Colonic mucosa (tissue), 4 donors: ENCODE measurements around the gene CCDC34. TPM values are rescaled to one million over a fixed set of nuclear protein-coding genes. Genes with fewer than 3 reads are reported as not detected.
A peak's percentile ranks its signal among the peaks of the same experiment; 100 is the strongest.

ENCODE experiments used
- DNase-seq: peaks from one replicate; pipeline ENCODE4 v3.0.0-alpha.2; 2020
- H3K27ac ChIP-seq: fragments of 200-600 bp; one replicate; pipeline ENCODE4 v1.8.0; 2021
- H3K27me3 ChIP-seq: fragments of 200-600 bp; one replicate; pipeline ENCODE4 v1.8.0; 2021
- H3K36me3 ChIP-seq: fragments of 200-600 bp; one replicate; pipeline ENCODE4 v1.8.0; 2021
- H3K4me1 ChIP-seq: fragments of 200-600 bp; one replicate; pipeline ENCODE4 v1.8.0; 2021; ENCODE audit warnings: mild to moderate bottlenecking
- H3K4me3 ChIP-seq: fragments of 200-600 bp; one replicate; pipeline ENCODE4 v1.8.0; 2021
- H3K9ac ChIP-seq, 2 donors: one replicate each; pipeline ENCODE4 v1.7.0; 2013; ENCODE audit warnings: control low read depth in 2 of 2, low read depth in 2 of 2, low read length in 2 of 2
- H3K9me3 ChIP-seq: fragments of 200-600 bp; one replicate; pipeline ENCODE4 v1.8.0; 2021
- CTCF ChIP-seq: fragments of 200-600 bp; IDR thresholded peaks from one replicate; pipeline ENCODE4 v1.8.0; 2022; ENCODE audit warnings: antibody characterized with exemption, mild to moderate bottlenecking
- intact Hi-C: fragments of 100-400 bp; cut with DNase I; formaldehyde crosslinking; loops from one replicate; pipeline ENCODE4 v1.14.1; 2022
- total RNA-seq, 2 donors: library from RNA; stranded (reverse); fragmentation: NEBNext Ultra II Directional in 1 of 2; extraction: Animal tissue kit (Norgen Biotek cat#: 25700) in 1 of 2; gene quantifications; one replicate each; pipeline ENCODE4 v1.2.1, GENCODE V29; 2021
- donor health status: healthy.
- donor health status: DM: no; HTN: no; CAD: no.
- donor health status: DM: no; HTN: no; CAD: no.

The CCDC34 gene
- total RNA-seq, 2 donors from 2014 or later: 10.2 to 25.6 TPM

- H3K27me3 ChIP-seq: no peaks in the 10 kb centered on the region
- no peaks in the 10 kb centered on the region for H3K9me3 ChIP-seq
- peaks cover 9% of the 10 kb centered on the region for H3K4me1 ChIP-seq
- no peak for TF ChIP-seq CTCF
- DNase-seq: no peak
- H3K36me3 ChIP-seq: no peaks in the 10 kb centered on the region
- intact Hi-C loops: no loop called here
- H3K27ac ChIP-seq: no peak overlapping the region
- no peak overlapping the region for H3K9ac ChIP-seq
- no peak overlapping the region for H3K4me3 ChIP-seq
These were observed 7.4 kb downstream of the CCDC34 start for GRCh38 chr11:27355575-27356104.

- Histone ChIP-seq H3K9me3 (no peaks in the 10 kb centered on the region), H3K27ac (peak overlapping the region; percentile 20), H3K4me3 (no peak overlapping the region), H3K27me3 (no peaks in the 10 kb centered on the region), H3K4me1 (peaks cover 9% of the 10 kb centered on the region), H3K9ac (no peak overlapping the region), H3K36me3 (no peaks in the 10 kb centered on the region)
- no peak for TF ChIP-seq CTCF
- intact Hi-C loops: no loop called here
- no peak for DNase-seq
These were observed 8.6 kb downstream of the CCDC34 start for GRCh38 chr11:27354359-27354965.

- no peak overlapping the region for H3K9ac ChIP-seq
- no peaks in the 10 kb centered on the region for H3K27me3 ChIP-seq
- no peak for DNase-seq
- no peaks in the 10 kb centered on the region for H3K36me3 ChIP-seq
- intact Hi-C loops: no loop called here
- no peak for TF ChIP-seq CTCF
- H3K9me3 ChIP-seq: no peaks in the 10 kb centered on the region
- H3K27ac ChIP-seq: no peak overlapping the region
- no peak overlapping the region for H3K4me3 ChIP-seq
- H3K4me1 ChIP-seq: peaks cover 9% of the 10 kb centered on the region
These were observed 9.2 kb downstream of the CCDC34 start for GRCh38 chr11:27353593-27354358.

GRCh38 chr11:27352781-27353180, 10.2 kb downstream of the CCDC34 start:
- H3K4me1 ChIP-seq: peaks cover 9% of the 10 kb centered on the region
- intact Hi-C loops: no loop called here
- H3K9ac ChIP-seq: no peak overlapping the region
- H3K27ac ChIP-seq: no peak overlapping the region
- no peak for DNase-seq
- H3K9me3 ChIP-seq: no peaks in the 10 kb centered on the region
- no peak overlapping the region for H3K4me3 ChIP-seq
- H3K27me3 ChIP-seq: no peaks in the 10 kb centered on the region
- H3K36me3 ChIP-seq: no peaks in the 10 kb centered on the region
- no peak for TF ChIP-seq CTCF

- no peaks in the 10 kb centered on the region for H3K9me3 ChIP-seq
- peaks cover 6% of the 10 kb centered on the region for H3K4me1 ChIP-seq
- no peak overlapping the region for H3K4me3 ChIP-seq
- no peak for TF ChIP-seq CTCF
- no peak overlapping the region for H3K9ac ChIP-seq
- DNase-seq: no peak
- no peak overlapping the region for H3K27ac ChIP-seq
- intact Hi-C loops: no loop called here
- no peaks in the 10 kb centered on the region for H3K36me3 ChIP-seq
- H3K27me3 ChIP-seq: no peaks in the 10 kb centered on the region
These were observed 12.5 kb downstream of the CCDC34 start for GRCh38 chr11:27350511-27350910.
